Activated T-helper 1 cell treated with anti-CD3 and anti-CD28 coated beads, Interleukin-12 subunit alpha, Interleukin-12 subunit beta, Interleukin-2, Interleukin-4 antibody, amounts not matched to agents 30 ng/mL and 10 ng/mL and 1 ng/mL, durations not matched to agents 14 hours and 24 hours and 36 hours (primary cell): Measurements from ENCODE around the gene C1orf105. TPM values are rescaled to one million over a fixed set of nuclear protein-coding genes. Genes with fewer than 3 reads are reported as not detected.

Experiments
- DNase-seq: peaks from one replicate; pipeline ENCODE4 v3.0.0; 2021; ENCODE audit warnings: low spot score
- H3K27ac Mint-ChIP-seq: one replicate; pipeline ENCODE4 v1.8.0; 2021; ENCODE audit warnings: mild to moderate bottlenecking, mixed read lengths
- H3K27me3 Mint-ChIP-seq: one replicate; pipeline ENCODE4 v1.8.0; 2022; ENCODE audit warnings: mild to moderate bottlenecking, moderate library complexity, mixed read lengths; ENCODE audit not compliant: insufficient read depth
- H3K36me3 Mint-ChIP-seq: one replicate; pipeline ENCODE4 v1.8.0; 2021; ENCODE audit warnings: low read depth, mixed read lengths
- H3K4me1 Mint-ChIP-seq: one replicate; pipeline ENCODE4 v1.8.0; 2021; ENCODE audit warnings: low read depth, mixed read lengths
- H3K4me3 Mint-ChIP-seq: one replicate; pipeline ENCODE4 v1.8.0; 2021; ENCODE audit warnings: mild to moderate bottlenecking, moderate library complexity, mixed read lengths
- H3K9me3 Mint-ChIP-seq: one replicate; pipeline ENCODE4 v1.8.0; 2021; ENCODE audit warnings: mixed read lengths
- intact Hi-C: fragments of 100-400 bp; cut with micrococcal nuclease; formaldehyde crosslinking; loops from one replicate; pipeline ENCODE4 v1.15.1; 2024
- total RNA-seq: library from RNA; stranded (reverse); gene quantifications from 2 replicates; pipeline ENCODE4 v1.2.3, GENCODE V29; 2022

The C1orf105 gene
- total RNA-seq, 1 donor from 2014 or later, result not detected

DNA sequence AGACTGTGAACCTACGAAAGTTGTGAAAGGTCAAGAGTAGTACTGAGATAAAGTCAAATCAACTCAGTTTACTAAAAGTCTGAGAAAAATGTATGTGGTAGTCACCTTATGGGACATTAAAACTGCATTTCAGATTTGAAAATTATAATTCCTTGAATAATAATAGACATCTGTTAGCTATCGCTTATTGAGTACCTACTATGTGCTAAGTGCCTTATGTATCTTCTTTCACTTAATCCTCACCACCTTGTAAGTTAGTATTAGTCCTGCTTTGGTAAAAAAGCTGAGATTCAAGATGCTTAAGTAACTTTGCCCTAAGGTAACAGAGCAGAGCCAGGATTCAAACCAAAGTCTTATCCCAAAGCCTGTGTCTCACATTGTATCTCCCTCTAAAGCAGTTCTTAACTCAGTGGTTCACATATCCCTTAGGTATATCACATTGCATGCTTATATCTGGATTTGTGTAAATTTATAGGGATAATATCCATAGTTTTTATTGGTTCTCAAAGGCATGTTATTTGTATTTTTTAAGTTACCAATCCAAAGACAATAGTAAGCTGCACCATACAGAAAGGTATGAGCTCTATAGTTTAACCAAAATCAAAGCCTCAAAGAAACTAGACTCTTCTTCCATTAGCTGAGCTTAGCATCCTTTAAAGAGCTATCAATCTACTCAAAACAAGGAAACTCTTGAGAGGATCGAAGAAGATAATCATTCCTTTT is 22.5 kb downstream of the C1orf105 start:
- no peak for DNase-seq
- H3K36me3 Mint-ChIP-seq, result peaks cover 28% of the 10 kb centered on the region
- intact Hi-C loops, result loop anchor here (10.0 kb wide), 1 partner anchor 958 kb away; the partner anchor contains the start of gene PRRC2C
- no peaks in the 10 kb centered on the region for H3K27me3 Mint-ChIP-seq
- peak overlapping the region; percentile 94 for H3K4me3 Mint-ChIP-seq
- peak overlapping the region; percentile 86 for H3K27ac Mint-ChIP-seq
- H3K9me3 Mint-ChIP-seq, result no peaks in the 10 kb centered on the region
- peaks cover 33% of the 10 kb centered on the region for H3K4me1 Mint-ChIP-seq

DNA sequence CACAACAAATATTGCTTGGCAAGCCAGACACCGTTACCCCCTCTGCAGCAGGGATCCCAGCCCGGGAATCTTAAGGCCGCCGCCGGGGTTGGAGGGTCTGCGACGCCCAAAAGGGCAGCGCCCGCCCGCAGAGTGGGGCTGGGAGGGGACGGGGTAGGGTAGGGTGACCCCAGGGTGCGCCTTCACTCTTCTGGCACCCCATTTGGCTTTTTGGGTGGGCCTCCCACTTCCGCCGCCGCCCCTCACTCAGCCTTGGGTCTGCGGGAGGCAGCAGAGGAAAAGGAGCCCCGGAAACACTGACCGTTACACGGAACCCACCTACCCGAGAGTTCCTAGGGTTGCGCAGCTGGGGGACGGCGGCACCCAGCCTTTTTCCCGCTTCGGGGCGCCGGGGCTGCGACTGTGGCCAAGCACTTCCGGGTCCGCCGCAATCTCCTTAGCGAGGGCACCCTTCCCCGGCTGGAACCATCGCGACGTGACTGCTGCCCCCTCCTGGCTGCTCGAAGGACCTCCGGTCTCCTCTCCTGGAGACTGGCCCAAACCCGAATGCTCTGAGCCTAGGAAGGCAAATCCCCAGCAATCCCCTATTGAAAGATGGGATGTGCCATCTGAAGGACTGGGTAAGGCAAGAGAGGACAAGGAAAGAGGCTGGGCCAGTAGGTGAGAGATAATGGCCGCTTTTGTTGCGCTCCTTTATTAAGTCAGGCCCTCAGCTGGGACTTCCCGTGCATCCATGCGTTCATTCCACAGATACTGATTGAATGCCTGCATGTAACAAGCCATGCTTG is 23.4 kb downstream of the C1orf105 start, which contains the start of gene PIGC:
TSS of gene PIGC (minus strand) at position 404 of the 788 bp plus-strand sequence. CDS start 1,447 bp downstream, outside the sequence.
- intact Hi-C loops, result loop anchor here (1.0 to 10.0 kb wide), 4 partner anchors 15 to 959 kb away; partner anchors contain the start of gene PRRC2C
- H3K36me3 Mint-ChIP-seq, result peaks cover 26% of the 10 kb centered on the region
- peak within 1 kb of the TSS; percentile 86 for H3K27ac Mint-ChIP-seq
- peak within 1 kb of the TSS; percentile 94 for H3K4me3 Mint-ChIP-seq
- H3K4me1 Mint-ChIP-seq, result peaks cover 33% of the 10 kb centered on the region
- H3K9me3 Mint-ChIP-seq, result no peaks in the 10 kb centered on the region
- H3K27me3 Mint-ChIP-seq, result no peaks in the 10 kb centered on the region
- DNase-seq, result peak; percentile 85

DNA sequence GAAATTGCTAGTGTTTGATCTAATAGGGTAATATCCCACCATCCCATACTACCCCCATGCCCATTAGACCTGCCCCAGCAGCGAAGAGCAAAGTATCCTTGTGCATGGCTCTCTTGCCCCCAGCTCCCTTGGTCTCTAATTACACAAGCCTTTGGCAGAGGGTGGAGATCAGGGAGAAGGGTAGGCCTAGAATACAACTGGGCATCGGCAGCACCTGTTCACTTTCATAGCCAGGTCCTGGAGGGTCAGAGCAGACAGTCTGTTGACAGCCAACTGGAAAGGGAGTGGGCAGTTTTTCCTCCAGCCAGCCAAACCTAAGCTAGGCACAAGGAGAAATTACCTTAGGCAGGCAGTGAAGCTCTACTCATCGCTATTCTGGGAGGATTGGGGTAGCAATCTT is 26.1 kb downstream of the C1orf105 start:
- no peaks in the 10 kb centered on the region for H3K9me3 Mint-ChIP-seq
- no peak for DNase-seq
- no peak overlapping the region for H3K4me3 Mint-ChIP-seq
- H3K36me3 Mint-ChIP-seq, result peaks cover 9% of the 10 kb centered on the region
- peaks cover 50% of the 10 kb centered on the region for H3K4me1 Mint-ChIP-seq
- no peak overlapping the region for H3K27ac Mint-ChIP-seq
- intact Hi-C loops, result loop anchor here (10.0 kb wide), 1 partner anchor 962 kb away; the partner anchor contains the start of gene PRRC2C
- no peaks in the 10 kb centered on the region for H3K27me3 Mint-ChIP-seq

DNA sequence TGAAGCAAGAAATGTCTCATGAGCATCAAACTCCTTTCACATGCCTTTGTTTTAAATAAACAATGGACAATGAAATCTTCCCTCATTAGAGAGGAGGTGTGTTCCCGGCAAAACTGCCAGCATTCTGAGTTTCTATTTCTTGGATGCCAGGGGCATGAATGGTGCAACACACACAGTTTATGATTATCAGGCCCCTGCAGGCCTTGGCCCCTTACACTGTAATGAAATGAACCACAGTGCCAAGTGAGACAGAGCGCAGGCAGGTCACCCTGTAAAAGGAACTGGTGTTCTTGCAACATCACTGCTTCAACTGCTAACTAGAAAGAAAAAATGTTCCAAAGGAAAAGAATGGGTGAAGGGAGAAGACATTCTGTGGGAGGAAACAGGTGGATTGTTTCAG is 27.2 kb downstream of the C1orf105 start:
- intact Hi-C loops, result loop anchor here (10.0 kb wide), 1 partner anchor 963 kb away; the partner anchor contains the start of gene PRRC2C

DNA sequence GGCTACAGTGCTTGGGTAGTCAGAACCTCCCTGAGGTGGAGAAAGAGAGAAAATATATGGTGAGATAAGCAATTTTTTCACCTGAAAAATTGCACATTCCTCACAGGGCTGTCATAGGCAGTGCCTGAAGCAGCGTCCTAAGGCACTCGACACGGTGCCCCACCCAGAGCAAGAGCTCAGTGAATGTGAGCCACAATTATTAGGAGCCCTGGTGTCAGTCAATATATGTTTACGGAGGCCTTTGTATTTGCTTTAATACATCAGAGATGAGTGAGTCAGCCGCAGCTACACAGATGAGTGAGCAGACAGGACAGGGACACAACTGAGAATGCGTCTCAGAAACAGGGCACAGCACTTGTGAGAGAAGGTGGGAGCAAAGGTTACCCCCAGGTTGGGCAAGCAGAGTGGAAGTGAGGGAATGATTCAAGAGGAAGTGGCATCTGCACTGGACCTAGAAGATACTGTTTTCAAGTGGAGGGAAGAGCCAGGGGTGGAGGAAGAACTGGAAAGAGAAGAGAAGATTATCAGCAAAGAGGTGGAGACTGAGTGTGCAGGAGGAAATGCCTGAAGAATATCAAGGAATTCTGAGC is 28.6 kb downstream of the C1orf105 start:
- Mint-ChIP-seq H3K9me3 (no peaks in the 10 kb centered on the region), H3K4me1 (peaks cover 43% of the 10 kb centered on the region), H3K4me3 (no peak overlapping the region), H3K27me3 (peaks cover 2% of the 10 kb centered on the region), H3K27ac (peak overlapping the region; percentile 9), H3K36me3 (peaks cover 2% of the 10 kb centered on the region)
- DNase-seq, result no peak
- intact Hi-C loops, result loop anchor here (10.0 kb wide), 1 partner anchor 964 kb away; the partner anchor contains the start of gene PRRC2C

More for the DNA sequence above, 27.2 kb downstream of the C1orf105 start:
- Mint-ChIP-seq H3K36me3 (peaks cover 2% of the 10 kb centered on the region), H3K27me3 (no peaks in the 10 kb centered on the region), H3K9me3 (no peaks in the 10 kb centered on the region), H3K4me1 (peaks cover 45% of the 10 kb centered on the region), H3K4me3 (no peak overlapping the region), H3K27ac (no peak overlapping the region)
- no peak for DNase-seq

DNA sequence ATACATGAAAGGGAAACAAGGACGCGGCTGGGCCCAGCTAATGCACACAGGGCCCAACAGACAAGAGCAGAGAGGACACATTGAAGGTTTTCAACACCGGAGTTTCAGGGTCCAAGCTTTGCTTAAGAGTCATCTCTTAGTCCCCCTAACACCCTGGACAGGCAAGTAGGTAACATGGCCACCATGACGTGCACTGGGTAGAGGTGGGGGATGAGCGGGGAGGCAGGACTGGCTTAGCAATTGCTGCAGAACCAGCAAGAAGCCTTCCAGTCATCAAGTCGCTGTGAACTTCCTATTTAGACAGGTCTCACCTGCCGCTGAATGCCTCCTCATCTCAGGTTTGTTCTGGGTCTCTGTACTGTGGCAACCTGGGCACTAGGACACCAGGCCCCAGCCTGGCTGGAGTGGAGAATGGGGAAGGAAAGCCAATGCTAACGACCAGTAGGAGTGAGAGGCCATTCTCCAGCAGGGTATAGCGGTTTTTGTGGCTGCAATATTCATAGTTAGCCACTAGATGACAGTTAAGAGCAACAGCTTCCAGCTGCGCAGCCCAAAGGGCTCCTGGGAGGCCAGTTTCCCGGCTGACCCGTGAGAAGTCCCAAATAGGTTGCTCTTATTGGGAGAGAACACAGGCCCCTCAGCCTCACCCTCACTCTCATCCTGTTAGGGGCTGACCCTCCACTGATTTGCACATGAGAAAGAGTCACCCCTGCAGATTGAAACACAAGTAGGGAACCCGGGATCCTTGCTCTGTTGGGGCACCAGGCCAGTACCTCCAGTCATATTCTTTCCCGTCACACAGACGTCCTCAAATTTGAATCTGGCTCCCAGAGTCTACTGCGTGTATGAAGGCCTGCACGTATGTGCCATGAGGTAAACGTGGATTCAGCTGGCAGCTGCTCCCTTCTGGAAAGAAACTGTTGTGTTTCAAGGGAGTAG is 29.4 kb downstream of the C1orf105 start:
- intact Hi-C loops, result loop anchor here (1.0 to 10.0 kb wide), 8 partner anchors 82 to 965 kb away; partner anchors contain the start of genes PRRC2C and TNFSF4
- Mint-ChIP-seq H3K4me3 (peak overlapping the region; percentile 43), H3K36me3 (peaks cover 2% of the 10 kb centered on the region), H3K4me1 (peaks cover 40% of the 10 kb centered on the region), H3K27ac (no peak overlapping the region), H3K27me3 (peaks cover 2% of the 10 kb centered on the region), H3K9me3 (no peaks in the 10 kb centered on the region)
- DNase-seq, result peak; percentile 30

DNA sequence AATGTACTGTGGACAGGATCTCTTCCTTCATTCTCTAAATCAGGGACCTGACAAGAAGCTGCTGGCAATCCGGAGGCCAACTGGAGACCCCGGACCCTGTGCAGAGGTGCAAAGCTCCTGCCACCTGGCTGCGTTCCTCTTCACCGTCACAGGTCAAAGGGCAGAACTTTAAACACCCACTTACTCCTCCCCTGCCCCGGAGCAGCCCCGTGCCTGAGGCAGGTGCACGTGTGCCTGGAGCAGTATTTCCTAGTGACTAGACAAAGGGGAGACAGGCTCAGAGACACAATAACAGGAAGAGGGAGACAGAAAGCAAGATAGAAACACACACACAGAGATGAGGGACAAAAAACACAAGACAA is 30.0 kb downstream of the C1orf105 start:
- Mint-ChIP-seq H3K27ac (peak overlapping the region; percentile 81), H3K4me3 (peak overlapping the region; percentile 43)

DNA sequence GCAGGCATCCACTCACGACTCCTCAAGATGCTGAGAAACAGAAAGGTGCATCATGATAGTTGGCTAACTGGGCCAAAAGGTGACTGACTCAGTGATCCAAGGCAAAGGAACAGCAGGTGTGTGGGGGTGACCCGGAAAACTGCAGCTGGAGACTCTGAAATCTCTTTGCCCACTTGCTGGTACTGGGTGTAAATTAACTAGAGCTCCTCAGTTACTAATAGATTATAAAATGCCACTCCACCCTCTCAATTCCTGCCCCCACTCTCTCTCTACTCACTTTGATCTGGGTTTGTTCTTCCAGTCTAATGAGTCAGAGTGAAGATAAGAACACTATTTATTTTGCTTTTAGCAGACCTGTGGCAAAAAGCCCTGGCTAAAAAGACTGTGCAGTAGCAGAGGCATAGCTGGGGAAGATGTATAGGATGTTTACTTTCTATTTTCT is 30.5 kb downstream of the C1orf105 start:
- no peak for DNase-seq
- H3K4me1 Mint-ChIP-seq, result peaks cover 40% of the 10 kb centered on the region
- intact Hi-C loops, result loop anchor here (1.0 to 5.0 kb wide), 9 partner anchors 113 to 756 kb away; partner anchors contain the start of gene TNFSF4
- H3K4me3 Mint-ChIP-seq, result peak overlapping the region; percentile 15
- peak overlapping the region; percentile 81 for H3K27ac Mint-ChIP-seq
- peaks cover 2% of the 10 kb centered on the region for H3K36me3 Mint-ChIP-seq
- peaks cover 2% of the 10 kb centered on the region for H3K27me3 Mint-ChIP-seq
- H3K9me3 Mint-ChIP-seq, result no peaks in the 10 kb centered on the region

More for the DNA sequence above, 30.0 kb downstream of the C1orf105 start:
- H3K36me3 Mint-ChIP-seq, result peaks cover 2% of the 10 kb centered on the region
- peaks cover 40% of the 10 kb centered on the region for H3K4me1 Mint-ChIP-seq
- H3K9me3 Mint-ChIP-seq, result no peaks in the 10 kb centered on the region
- intact Hi-C loops, result loop anchor here (1.0 to 5.0 kb wide), 7 partner anchors 82 to 756 kb away; partner anchors contain the start of gene TNFSF4
- DNase-seq, result no peak
- peaks cover 2% of the 10 kb centered on the region for H3K27me3 Mint-ChIP-seq

DNA sequence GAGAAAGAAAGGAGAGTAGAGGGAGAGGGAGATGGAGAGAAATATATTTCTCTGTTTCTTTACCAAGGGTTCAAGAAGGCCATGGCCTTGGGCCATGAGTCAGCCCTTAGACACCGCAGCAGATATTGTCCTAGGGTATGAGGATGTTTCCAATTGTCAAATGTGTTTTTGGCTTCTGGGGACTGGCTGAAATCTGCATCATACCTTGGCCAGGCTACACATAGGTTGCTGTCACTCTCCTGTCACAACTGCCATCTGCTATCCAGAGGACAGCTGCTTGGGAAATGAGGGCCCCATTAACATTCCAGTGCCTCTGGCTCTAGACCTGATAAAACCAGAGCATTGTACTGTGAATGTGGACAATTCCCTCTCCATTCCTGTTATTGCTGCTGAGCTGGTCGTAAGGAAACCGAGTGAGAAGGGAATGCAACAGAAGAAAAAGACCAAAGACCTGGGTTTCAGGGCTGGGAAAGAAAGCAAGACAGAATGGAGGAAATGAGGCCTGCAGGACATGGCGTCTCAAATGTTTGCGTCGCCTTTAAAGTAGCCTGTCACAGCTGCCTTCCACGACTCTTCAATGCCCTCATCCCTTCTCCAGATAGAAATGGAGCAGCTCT is 32.2 kb downstream of the C1orf105 start:
- DNase-seq, result no peak
- peaks cover 3% of the 10 kb centered on the region for H3K36me3 Mint-ChIP-seq
- peaks cover 40% of the 10 kb centered on the region for H3K4me1 Mint-ChIP-seq
- H3K9me3 Mint-ChIP-seq, result no peaks in the 10 kb centered on the region
- no peak overlapping the region for H3K4me3 Mint-ChIP-seq
- intact Hi-C loops, result loop anchor here (5.0 kb wide), 3 partner anchors 135 to 445 kb away; no protein-coding TSS in a partner anchor
- H3K27ac Mint-ChIP-seq, result no peak overlapping the region
- H3K27me3 Mint-ChIP-seq, result peaks cover 2% of the 10 kb centered on the region

DNA sequence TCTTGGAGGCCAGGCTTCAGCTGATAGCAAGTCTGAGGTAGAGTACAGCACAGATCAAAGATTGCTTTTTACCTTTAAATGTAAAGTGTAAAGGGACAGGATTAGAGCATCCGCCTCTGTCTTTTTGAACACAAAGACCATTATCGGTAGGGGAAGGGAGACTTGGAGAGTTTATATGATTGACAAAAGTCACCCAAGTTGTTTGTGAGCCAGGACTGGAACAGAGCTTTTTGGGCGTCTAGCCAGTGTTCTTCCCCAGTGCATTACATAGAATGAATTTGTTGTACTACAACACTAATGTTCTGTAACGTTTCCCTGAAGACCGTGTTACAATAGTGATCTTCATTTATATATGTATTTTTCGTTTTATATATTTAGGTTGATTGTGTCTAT is 32.7 kb downstream of the C1orf105 start:
- intact Hi-C loops, result loop anchor here (5.0 kb wide), 3 partner anchors 134 to 444 kb away; no protein-coding TSS in a partner anchor
- H3K36me3 Mint-ChIP-seq, result peaks cover 3% of the 10 kb centered on the region
- no peak for DNase-seq
- no peak overlapping the region for H3K27ac Mint-ChIP-seq
- H3K4me1 Mint-ChIP-seq, result peaks cover 40% of the 10 kb centered on the region
- no peaks in the 10 kb centered on the region for H3K9me3 Mint-ChIP-seq
- H3K27me3 Mint-ChIP-seq, result peaks cover 6% of the 10 kb centered on the region
- no peak overlapping the region for H3K4me3 Mint-ChIP-seq

DNA sequence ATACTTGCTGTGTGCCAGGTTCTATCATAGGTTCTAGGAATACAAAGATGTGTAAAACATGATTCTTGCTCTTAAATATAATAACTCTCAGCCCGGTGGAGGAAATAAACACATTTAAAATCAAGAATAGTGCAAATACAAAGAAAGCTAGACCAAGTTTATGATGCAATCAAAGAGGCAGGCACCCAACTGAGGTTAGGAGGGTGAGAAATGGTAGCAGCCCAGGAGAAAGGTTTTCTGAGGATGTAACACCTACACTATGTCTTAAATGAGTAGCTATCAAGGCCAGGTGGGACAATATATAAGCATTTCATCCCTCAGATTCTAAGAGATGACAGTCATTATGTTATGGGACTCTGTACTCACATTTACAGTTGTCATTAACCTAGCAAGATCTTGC is 33.1 kb downstream of the C1orf105 start:
- Mint-ChIP-seq H3K4me3 (no peak overlapping the region), H3K27me3 (peaks cover 7% of the 10 kb centered on the region), H3K36me3 (peaks cover 3% of the 10 kb centered on the region), H3K27ac (no peak overlapping the region), H3K9me3 (no peaks in the 10 kb centered on the region), H3K4me1 (peaks cover 40% of the 10 kb centered on the region)
- no peak for DNase-seq
- intact Hi-C loops, result loop anchor here (5.0 kb wide), 3 partner anchors 134 to 444 kb away; no protein-coding TSS in a partner anchor
